H9 (cell line): ENCODE measurements around the gene METTL9. TPM values are rescaled to one million over a fixed set of nuclear protein-coding genes. Genes with fewer than 3 reads are reported as not detected.
"Not testable (repeated sequence)": the region's sequence is repeated elsewhere in the genome, so short reads cannot be mapped to it uniquely, and the experiment has no call there.

ENCODE experiments used
- DNase-seq: peaks from one replicate; pipeline ENCODE4 v3.0.0-alpha.2; 2017
- H2AFZ ChIP-seq: one replicate; pipeline ENCODE4 v1.6.1; 2013; ENCODE audit warnings: mild to moderate bottlenecking, low read length, control low read depth, moderate library complexity
- H2AK5ac ChIP-seq: 2 replicates; pipeline ENCODE4 v1.6.1; 2013; ENCODE audit warnings: low read length, control low read depth, mixed read lengths; ENCODE audit not compliant: insufficient read length
- H2BK120ac ChIP-seq: one replicate; pipeline ENCODE4 v1.6.1; 2013; ENCODE audit warnings: low read depth, mild to moderate bottlenecking, low read length, control low read depth, inconsistent platforms; ENCODE audit not compliant: poor library complexity, severe bottlenecking
- H2BK12ac ChIP-seq: 2 replicates; pipeline ENCODE4 v1.6.1; 2013; ENCODE audit warnings: low read length, control low read depth, mixed read lengths, low read depth; ENCODE audit not compliant: insufficient read length
- H2BK15ac ChIP-seq: 2 replicates; pipeline ENCODE4 v1.6.1; 2013; ENCODE audit warnings: low read depth, low read length, control low read depth
- H2BK20ac ChIP-seq: one replicate; pipeline ENCODE4 v1.6.1; 2013; ENCODE audit warnings: low read depth, mild to moderate bottlenecking, low read length, control low read depth, inconsistent platforms; ENCODE audit not compliant: poor library complexity, severe bottlenecking
- H2BK5ac ChIP-seq: 2 replicates; pipeline ENCODE4 v1.6.1; 2013; ENCODE audit warnings: low read length, control low read depth, mixed read lengths; ENCODE audit not compliant: insufficient read length
- H3K14ac ChIP-seq: 2 replicates; pipeline ENCODE4 v1.6.1; 2013; ENCODE audit warnings: low read length, control low read depth; ENCODE audit not compliant: insufficient read depth
- H3K18ac ChIP-seq: 2 replicates; pipeline ENCODE4 v1.6.1; 2013; ENCODE audit warnings: low read depth, mild to moderate bottlenecking, mixed read lengths, low read length, control low read depth; ENCODE audit not compliant: insufficient read length
- H3K23ac ChIP-seq: 2 replicates; pipeline ENCODE4 v1.6.1; 2013; ENCODE audit warnings: low read length, control low read depth, mixed read lengths, low read depth; ENCODE audit not compliant: insufficient read length
- H3K23me2 ChIP-seq: 2 replicates; pipeline ENCODE4 v1.6.1; 2013; ENCODE audit warnings: low read depth, mild to moderate bottlenecking, mixed read lengths, low read length, control low read depth; ENCODE audit not compliant: insufficient read length, poor library complexity, severe bottlenecking
- H3K27ac ChIP-seq: 2 replicates; pipeline ENCODE4 v1.5.1; 2013; ENCODE audit warnings: low read length, control low read depth, mixed read lengths, low read depth; ENCODE audit not compliant: insufficient read length
- H3K27me3 ChIP-seq: 2 replicates; pipeline ENCODE4 v1.6.1; 2013; ENCODE audit warnings: low read length, control low read depth, inconsistent platforms; ENCODE audit not compliant: insufficient read depth
- H3K4ac ChIP-seq: 2 replicates; pipeline ENCODE4 v1.6.1; 2013; ENCODE audit warnings: low read depth, mild to moderate bottlenecking, control low read depth, inconsistent platforms, low read length, moderate library complexity
- H3K4me1 ChIP-seq: 2 replicates; pipeline ENCODE4 v1.6.1; 2013; ENCODE audit warnings: low read length, control low read depth, inconsistent platforms; ENCODE audit not compliant: insufficient read depth
- H3K4me2 ChIP-seq: 2 replicates; pipeline ENCODE4 v1.6.1; 2013; ENCODE audit warnings: low read length, control low read depth, mixed read lengths; ENCODE audit not compliant: insufficient read length, insufficient read depth
- H3K56ac ChIP-seq: 2 replicates; pipeline ENCODE4 v1.6.1; 2013; ENCODE audit warnings: low read depth, mild to moderate bottlenecking, mixed read lengths, low read length, control low read depth; ENCODE audit not compliant: insufficient read length
- H3K79me1 ChIP-seq: 2 replicates; pipeline ENCODE4 v1.6.1; 2013; ENCODE audit warnings: low read depth, mild to moderate bottlenecking, moderate library complexity, low read length, control low read depth, inconsistent platforms; ENCODE audit not compliant: insufficient read depth, poor library complexity, severe bottlenecking
- H3K79me2 ChIP-seq: 2 replicates; pipeline ENCODE4 v1.6.1; 2013; ENCODE audit warnings: low read length, control low read depth, inconsistent platforms; ENCODE audit not compliant: insufficient read depth
- H3K9ac ChIP-seq: 2 replicates; pipeline ENCODE4 v1.6.1; 2013; ENCODE audit warnings: low read length, control low read depth, mixed read lengths; ENCODE audit not compliant: insufficient read length; ENCODE audit errors: extremely low read depth
- H3K9me3 ChIP-seq: one replicate; pipeline ENCODE4 v1.6.1; 2013; ENCODE audit warnings: low read depth, low read length, inconsistent platforms; ENCODE audit not compliant: control insufficient read depth
- H3T11ph ChIP-seq: one replicate; pipeline ENCODE4 v1.6.1; 2013; ENCODE audit warnings: mild to moderate bottlenecking, low read length, control low read depth, inconsistent platforms
- H4K20me1 ChIP-seq: one replicate; pipeline ENCODE4 v1.6.1; 2013; ENCODE audit not compliant: control insufficient read depth, insufficient read length, insufficient read depth
- H4K5ac ChIP-seq: 2 replicates; pipeline ENCODE4 v1.6.1; 2013; ENCODE audit warnings: low read depth, mild to moderate bottlenecking, mixed read lengths, low read length, control low read depth; ENCODE audit not compliant: insufficient read length
- H4K8ac ChIP-seq: replicated peaks from 2 replicates; pipeline ENCODE4 v1.6.1; 2013; ENCODE audit warnings: low read length, control low read depth, mixed read lengths, low read depth; ENCODE audit not compliant: insufficient read length
- H4K91ac ChIP-seq: 2 replicates; pipeline ENCODE4 v1.6.1; 2013; ENCODE audit warnings: low read depth, mild to moderate bottlenecking, moderate library complexity, mixed read lengths, low read length, control low read depth; ENCODE audit not compliant: insufficient read length
- H3K27ac Mint-ChIP-seq, 3 experiments: 2 replicates in 2 of 3; 3 replicates in 1 of 3; pipeline ENCODE4 v1.8.0; 2020 to 2021; ENCODE audit warnings: mixed read lengths in 3 of 3, mild to moderate bottlenecking in 1 of 3, moderate library complexity in 1 of 3
- H3K27me3 Mint-ChIP-seq: 2 replicates; pipeline ENCODE4 v1.8.0; 2021; ENCODE audit warnings: low read depth, mild to moderate bottlenecking, moderate library complexity, mixed read lengths
- H3K36me3 Mint-ChIP-seq, 3 experiments: 2 replicates in 2 of 3; 3 replicates in 1 of 3; pipeline ENCODE4 v1.8.0; 2020 to 2021; ENCODE audit warnings: low read depth in 3 of 3, mixed read lengths in 3 of 3; ENCODE audit not compliant: insufficient read depth in 1 of 3
- H3K4me1 Mint-ChIP-seq, 2 experiments: 2 replicates each; pipeline ENCODE4 v1.8.0; 2020; ENCODE audit warnings: mixed read lengths in 2 of 2
- H3K4me3 Mint-ChIP-seq, 2 experiments: 2 replicates in 1 of 2; 3 replicates in 1 of 2; pipeline ENCODE4 v1.8.0; 2020 to 2021; ENCODE audit warnings: mild to moderate bottlenecking in 2 of 2, mixed read lengths in 2 of 2, moderate library complexity in 1 of 2
- H3K9me3 Mint-ChIP-seq, 2 experiments: 2 replicates in 1 of 2; 3 replicates in 1 of 2; pipeline ENCODE4 v1.8.0; 2020; ENCODE audit warnings: mild to moderate bottlenecking in 2 of 2, mixed read lengths in 2 of 2, moderate library complexity in 1 of 2
- CTCF ChIP-seq: fragments of 200-600 bp; sonication (generic); conservative IDR thresholded peaks from 3 replicates; pipeline ENCODE4 v1.8.0; 2021; ENCODE audit warnings: antibody characterized with exemption, mild to moderate bottlenecking
- WGBS: extraction: QIAGEN DNeasy Blood & Tissue Kit; methylation state at CpG from one replicate; pipeline ENCODE4 v1.1.7; 2013; ENCODE audit warnings: missing lambda C conversion rate, low lambda C conversion rate, mixed read lengths; ENCODE audit not compliant: insufficient read length; ENCODE audit errors: extremely low coverage; 5-methylcytosine and 5-hydroxymethylcytosine counted together
- total RNA-seq: library from RNA; stranded (reverse); gene quantifications from 2 replicates; pipeline ENCODE4 v1.2.1, GENCODE V29; 2021

Gene METTL9
- total RNA-seq, 1 experiment from 2014 or later: 108 TPM

DNA sequence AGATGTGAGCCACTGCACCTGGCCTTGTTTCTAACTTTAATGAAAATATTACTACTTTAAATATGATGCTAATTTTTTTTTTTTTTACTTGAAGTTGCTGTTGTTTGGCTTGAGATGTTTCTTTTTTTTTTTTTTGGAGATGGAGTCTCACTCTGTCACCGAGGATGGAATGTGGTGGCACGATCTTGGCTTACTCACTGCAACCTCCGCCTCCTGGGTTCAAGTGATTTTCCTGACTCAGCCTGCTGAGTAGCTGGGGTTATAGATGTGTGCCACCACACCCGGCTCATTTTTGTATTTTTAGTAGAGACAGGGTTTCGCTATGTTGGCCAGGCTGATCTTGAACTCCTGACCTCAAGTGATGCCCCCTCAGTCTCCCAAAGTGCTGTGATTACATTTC, 29.4 kb downstream of the METTL9 start:
- Mint-ChIP-seq H3K4me3 (no peak overlapping the region), H3K4me1 (peaks cover under 1 to 11% of the 10 kb centered on the region in 2 experiments; a peak in 1 of 4 replicates), H3K36me3 (peaks cover 59 to 65% (median 61%) of the 10 kb centered on the region in 3 experiments), H3K9me3 (peaks cover 16 to 18% of the 10 kb centered on the region in 2 experiments; a peak in 4 of 5 replicates), H3K27me3 (no peaks in the 10 kb centered on the region), H3K27ac (peak overlapping the region in 1 of 3 experiments; percentile 84; a peak in 1 of 7 replicates)
- Histone ChIP-seq H2BK20ac (no peak overlapping the region), H3K9me3 (no peaks in the 10 kb centered on the region), H2AK5ac (no peak overlapping the region), H3K18ac (no peak overlapping the region), H2BK15ac (no peak overlapping the region), H3K79me1 (no peaks in the 10 kb centered on the region), H3K4me2 (no peak overlapping the region), H2AFZ (no peak overlapping the region), H3T11ph (no peak overlapping the region), H3K79me2 (no peaks in the 10 kb centered on the region; the same call in 1 of the 2 replicates), H2BK5ac (no peak overlapping the region), H4K8ac (no peak overlapping the region), H3K23ac (no peak overlapping the region), H3K4me1 (no peaks in the 10 kb centered on the region), H3K56ac (no peak overlapping the region), H3K27me3 (no peaks in the 10 kb centered on the region), H4K91ac (no peak overlapping the region), H3K9ac (no peak overlapping the region), H3K27ac (no peak overlapping the region), H4K20me1 (no peaks in the 10 kb centered on the region), H4K5ac (no peak overlapping the region), H3K14ac (no peak overlapping the region), H2BK120ac (no peak overlapping the region), H2BK12ac (no peak overlapping the region), H3K23me2 (no peaks in the 10 kb centered on the region), H3K4ac (no peak overlapping the region)
- no CpG with 5 or more reads among the region's 5 CpGs for WGBS
- no peak for DNase-seq
- no peak for TF ChIP-seq CTCF

DNA sequence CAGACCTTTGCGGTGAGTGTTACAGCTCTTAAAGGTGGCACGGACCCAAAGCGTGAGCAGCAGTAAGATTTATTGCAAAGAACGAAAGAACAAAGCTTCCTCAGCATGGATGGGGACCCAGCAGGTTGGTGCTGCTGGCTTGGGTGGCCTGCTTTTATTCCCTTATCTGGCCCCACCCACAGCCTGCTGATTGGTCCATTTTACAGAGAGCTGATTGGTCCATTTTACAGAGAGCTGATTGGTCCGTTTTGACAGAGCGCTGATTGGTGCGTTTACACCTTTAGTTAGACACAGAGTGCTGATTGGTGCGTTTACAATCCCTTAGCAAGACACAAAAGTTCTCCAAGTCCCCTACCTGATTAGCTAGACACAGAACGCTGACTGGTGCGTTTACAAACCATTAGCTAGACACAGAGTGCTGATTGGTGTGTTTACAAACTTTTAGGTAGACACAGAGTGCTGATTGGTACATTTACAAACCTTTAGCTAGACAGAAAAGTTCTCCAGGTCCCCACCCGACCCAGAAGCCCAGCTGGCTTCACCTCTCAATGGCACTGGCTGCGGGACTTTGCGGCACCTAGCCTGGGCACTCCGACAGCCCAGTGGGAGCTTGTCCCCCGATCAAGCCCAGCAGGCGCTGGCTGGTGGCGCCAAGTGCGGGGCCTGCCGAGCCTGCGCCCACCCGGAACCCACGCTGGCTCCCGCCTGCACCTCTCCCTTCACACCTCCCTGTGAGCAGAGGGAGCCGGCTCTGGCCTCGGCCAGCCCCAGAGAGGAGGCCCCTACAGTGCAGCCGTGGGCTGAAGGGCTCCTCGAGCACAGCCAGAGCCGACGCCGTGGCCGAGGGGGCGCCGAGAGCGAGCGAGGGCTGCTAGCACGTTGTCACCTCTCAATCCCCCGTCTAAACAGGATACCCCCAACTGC, 30.5 kb downstream of the METTL9 start:
- not testable (repeated sequence) for H3K4me1 ChIP-seq, H4K20me1 ChIP-seq, H2BK5ac ChIP-seq, H3K18ac ChIP-seq, H3K23me2 ChIP-seq, H4K91ac ChIP-seq, H4K8ac ChIP-seq, H3K4ac ChIP-seq, H3K27ac ChIP-seq, H3K9me3 ChIP-seq, H3K27me3 Mint-ChIP-seq, H2BK12ac ChIP-seq, H3K27me3 ChIP-seq, H3K4me2 ChIP-seq, H3K56ac ChIP-seq, H3K9ac ChIP-seq, H3K79me1 ChIP-seq, H2BK20ac ChIP-seq, H4K5ac ChIP-seq, H3K14ac ChIP-seq, H3K4me3 Mint-ChIP-seq, DNase-seq, H2AFZ ChIP-seq, H3K23ac ChIP-seq, H3K79me2 ChIP-seq, H3T11ph ChIP-seq, H2BK120ac ChIP-seq, H2BK15ac ChIP-seq, H2AK5ac ChIP-seq
- peak overlapping the region in 1 of 3 experiments; percentile 84; a peak in 1 of 7 replicates for H3K27ac Mint-ChIP-seq
- peaks cover 16 to 18% of the 10 kb centered on the region in 2 experiments; a peak in 4 of 5 replicates for H3K9me3 Mint-ChIP-seq
- peaks cover 8 to 20% of the 10 kb centered on the region in 2 experiments; a peak in 3 of 4 replicates for H3K4me1 Mint-ChIP-seq
- no CpG with 5 or more reads among the region's 37 CpGs for whole genome bisulfite sequencing
- H3K36me3 Mint-ChIP-seq: peaks cover 50 to 65% (median 51%) of the 10 kb centered on the region in 3 experiments
